Colonic mucosa (tissue), 4 donors: ENCODE results near the gene ZNF536. TPM values are rescaled to one million over a fixed set of nuclear protein-coding genes. Genes with fewer than 3 reads are reported as not detected.

Experiments used
- DNase-seq: peaks from one replicate; pipeline ENCODE4 v3.0.0-alpha.2; 2020
- H3K27ac ChIP-seq: fragments of 200-600 bp; one replicate; pipeline ENCODE4 v1.8.0; 2021
- H3K27me3 ChIP-seq: fragments of 200-600 bp; one replicate; pipeline ENCODE4 v1.8.0; 2021
- H3K36me3 ChIP-seq: fragments of 200-600 bp; one replicate; pipeline ENCODE4 v1.8.0; 2021
- H3K4me1 ChIP-seq: fragments of 200-600 bp; one replicate; pipeline ENCODE4 v1.8.0; 2021; ENCODE audit warnings: mild to moderate bottlenecking
- H3K4me3 ChIP-seq: fragments of 200-600 bp; one replicate; pipeline ENCODE4 v1.8.0; 2021
- H3K9ac ChIP-seq, 2 donors: one replicate each; pipeline ENCODE4 v1.7.0; 2013; ENCODE audit warnings: control low read depth in 2 of 2, low read depth in 2 of 2, low read length in 2 of 2
- H3K9me3 ChIP-seq: fragments of 200-600 bp; one replicate; pipeline ENCODE4 v1.8.0; 2021
- CTCF ChIP-seq: fragments of 200-600 bp; IDR thresholded peaks from one replicate; pipeline ENCODE4 v1.8.0; 2022; ENCODE audit warnings: antibody characterized with exemption, mild to moderate bottlenecking
- intact Hi-C: fragments of 100-400 bp; cut with DNase I; formaldehyde crosslinking; loops from one replicate; pipeline ENCODE4 v1.14.1; 2022
- total RNA-seq, 2 donors: library from RNA; stranded (reverse); fragmentation: NEBNext Ultra II Directional in 1 of 2; extraction: Animal tissue kit (Norgen Biotek cat#: 25700) in 1 of 2; gene quantifications; one replicate each; pipeline ENCODE4 v1.2.1, GENCODE V29; 2021
- donor health status: healthy.
- donor health status: DM: no; HTN: no; CAD: no.
- donor health status: DM: no; HTN: no; CAD: no.

ZNF536 gene
- total RNA-seq, 2 donors from 2014 or later: 1.3 to 1.4 TPM

- no peak for DNase-seq
- H3K36me3 ChIP-seq: no peaks in the 10 kb centered on the region
- no peak overlapping the region for H3K4me3 ChIP-seq
- no peak overlapping the region for H3K27ac ChIP-seq
- no peaks in the 10 kb centered on the region for H3K4me1 ChIP-seq
- H3K9me3 ChIP-seq: no peaks in the 10 kb centered on the region
- no peak overlapping the region for H3K9ac ChIP-seq
- no peak for TF ChIP-seq CTCF
- no peaks in the 10 kb centered on the region for H3K27me3 ChIP-seq
- intact Hi-C loops: no loop called here
These were observed 18.9 kb downstream of the ZNF536 start for GRCh38 chr19:30391052-30391451.

- intact Hi-C loops: no loop called here
- H3K27ac ChIP-seq: no peak overlapping the region
- no peak overlapping the region for H3K9ac ChIP-seq
- no peaks in the 10 kb centered on the region for H3K27me3 ChIP-seq
- DNase-seq: no peak
- no peak for TF ChIP-seq CTCF
- H3K9me3 ChIP-seq: no peaks in the 10 kb centered on the region
- H3K4me3 ChIP-seq: no peak overlapping the region
- H3K36me3 ChIP-seq: no peaks in the 10 kb centered on the region
- H3K4me1 ChIP-seq: no peaks in the 10 kb centered on the region
These were observed 19.7 kb downstream of the ZNF536 start for GRCh38 chr19:30391554-30392551.

- H3K27me3 ChIP-seq: no peaks in the 10 kb centered on the region
- H3K9ac ChIP-seq: no peak overlapping the region
- no peaks in the 10 kb centered on the region for H3K36me3 ChIP-seq
- no peak for TF ChIP-seq CTCF
- no peak overlapping the region for H3K27ac ChIP-seq
- H3K9me3 ChIP-seq: no peaks in the 10 kb centered on the region
- H3K4me3 ChIP-seq: no peak overlapping the region
- intact Hi-C loops: no loop called here
- no peaks in the 10 kb centered on the region for H3K4me1 ChIP-seq
- DNase-seq: no peak
These were observed 20.9 kb downstream of the ZNF536 start for GRCh38 chr19:30393046-30393445.

GRCh38 chr19:30393729-30394480 is 21.7 kb downstream of the ZNF536 start:
- no peaks in the 10 kb centered on the region for H3K36me3 ChIP-seq
- no peaks in the 10 kb centered on the region for H3K9me3 ChIP-seq
- no peaks in the 10 kb centered on the region for H3K27me3 ChIP-seq
- no peak overlapping the region for H3K27ac ChIP-seq
- intact Hi-C loops: no loop called here
- H3K4me3 ChIP-seq: no peak overlapping the region
- TF ChIP-seq CTCF: no peak
- DNase-seq: no peak
- H3K4me1 ChIP-seq: no peaks in the 10 kb centered on the region
- no peak overlapping the region for H3K9ac ChIP-seq

GRCh38 chr19:30394481-30395151 is 22.4 kb downstream of the ZNF536 start:
- no peak for DNase-seq
- H3K27ac ChIP-seq: no peak overlapping the region
- no peak for TF ChIP-seq CTCF
- intact Hi-C loops: no loop called here
- no peak overlapping the region for H3K9ac ChIP-seq
- H3K4me3 ChIP-seq: no peak overlapping the region
- H3K4me1 ChIP-seq: no peaks in the 10 kb centered on the region
- no peaks in the 10 kb centered on the region for H3K27me3 ChIP-seq
- H3K36me3 ChIP-seq: no peaks in the 10 kb centered on the region
- H3K9me3 ChIP-seq: no peaks in the 10 kb centered on the region
